NCI-H460 (cell line): ENCODE results near the gene FAM90A26. TPM values are rescaled to one million over a fixed set of nuclear protein-coding genes. Genes with fewer than 3 reads are reported as not detected.
A peak's percentile ranks its signal among the peaks of the same experiment; 100 is the strongest.
"Not testable (repeated sequence)": the region's sequence is repeated elsewhere in the genome, so short reads cannot be mapped to it uniquely, and the experiment has no call there.

Experiments used
- DNase-seq: peaks from one replicate; pipeline ENCODE4 v3.0.0-alpha.2; 2016; ENCODE audit warnings: low read depth; ENCODE audit errors: extremely low read depth
- polyA plus RNA-seq: library from polyadenylated mRNA; depleted of rRNA; stranded (reverse); fragments of >200 nt; gene quantifications from 2 replicates; pipeline ENCODE4 v1.2.3, GENCODE V29; 2014; cell fraction: nucleus; rRNA removed
- total RNA-seq: library from RNA; depleted of rRNA; stranded (reverse); fragments of >200 nt; shearing (Covaris generic); gene quantifications from 2 replicates; pipeline ENCODE4 v1.2.3, GENCODE V29; 2014; rRNA removed

The FAM90A26 gene
- total RNA-seq: not detected in 2 replicates
- polyA plus RNA-seq: not detected in 2 replicates

DNA sequence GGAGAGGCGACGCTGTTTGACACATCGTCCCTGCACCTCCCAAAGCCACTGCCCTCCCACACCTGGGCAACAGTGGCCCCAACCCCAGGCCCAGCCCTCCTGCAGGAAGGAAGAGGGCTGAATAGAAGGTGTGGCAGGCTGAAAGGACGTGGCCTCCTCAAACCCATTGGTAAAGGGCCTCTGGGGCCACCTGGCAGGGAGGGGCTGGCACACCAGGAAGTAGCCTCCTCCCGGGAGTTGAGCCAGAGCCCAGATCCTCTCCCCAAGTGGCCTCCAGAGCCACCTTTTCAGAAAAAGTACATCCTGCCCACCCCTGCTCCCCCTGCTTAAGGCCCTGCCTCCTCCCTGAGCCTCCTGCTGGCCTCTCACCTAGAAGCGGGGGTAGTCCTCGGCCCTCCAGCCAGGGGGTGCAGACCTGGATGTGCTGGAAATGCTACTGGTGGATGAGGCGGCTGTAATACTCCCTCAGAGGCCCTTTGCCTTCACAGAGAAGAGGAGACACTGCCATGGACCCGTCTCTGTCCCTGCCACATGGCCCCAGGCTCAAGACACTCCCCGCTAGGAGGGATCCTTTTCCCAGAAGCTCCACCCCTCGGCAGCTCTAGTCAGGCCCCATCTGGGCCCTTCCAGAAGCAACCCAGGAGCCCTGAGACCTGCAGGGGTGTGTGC, at the start of gene FAM90A26:
FAM90A26 (plus strand) TSS at position 619 of the 669 bp plus-strand sequence. CDS start 2,764 bp downstream, outside the sequence.
- not testable (repeated sequence) for DNase-seq

GRCh38 chr4:9122711-9123110, 47.5 kb upstream of the FAM90A26 start:
- DNase-seq: not testable (repeated sequence)

DNA sequence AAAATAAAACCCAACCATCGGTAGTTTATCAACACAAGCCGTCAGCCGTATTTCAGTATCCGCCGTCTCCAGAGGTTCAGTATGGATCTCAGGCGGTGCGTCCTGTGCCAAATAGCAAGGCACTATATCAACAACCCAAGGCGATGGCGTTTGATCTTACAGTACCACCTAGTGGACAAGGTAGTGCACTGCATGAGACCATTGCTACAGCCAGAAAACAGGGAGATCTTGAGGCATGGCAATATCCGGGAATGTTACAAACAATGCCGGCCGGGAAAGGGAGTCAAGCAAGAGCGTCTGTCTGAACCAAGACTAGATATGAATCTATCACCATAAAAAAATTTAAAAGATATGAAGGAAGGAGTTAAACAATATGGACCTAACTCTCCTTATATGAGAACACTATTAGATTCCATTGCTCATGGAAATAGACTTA, 46.6 kb upstream of the FAM90A26 start:
- peak; percentile 41 for DNase-seq

- not testable (repeated sequence) for DNase-seq
Observed at GRCh38 chr4:9125601-9126161, 44.5 kb upstream of the FAM90A26 start.

DNA sequence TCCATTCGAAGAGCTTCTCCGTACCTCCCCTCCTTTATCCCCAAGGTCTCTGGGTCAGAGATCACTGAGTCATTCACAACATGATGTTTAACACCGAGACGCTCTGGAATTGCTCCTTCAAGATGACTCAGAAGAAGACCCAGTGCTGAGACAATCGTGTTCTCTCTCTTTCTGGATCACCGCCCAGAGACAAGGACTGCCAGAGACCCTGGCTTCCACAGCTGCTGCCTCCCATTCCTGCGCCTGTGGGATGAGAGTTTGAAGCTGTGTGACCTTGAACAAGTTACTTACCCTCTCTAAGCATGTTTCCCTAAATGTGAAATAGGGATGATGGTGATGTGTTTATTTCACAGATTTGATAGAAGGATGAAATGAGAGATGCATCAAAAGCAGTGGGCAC, 38.8 kb upstream of the FAM90A26 start:
- not testable (repeated sequence) for DNase-seq

DNA sequence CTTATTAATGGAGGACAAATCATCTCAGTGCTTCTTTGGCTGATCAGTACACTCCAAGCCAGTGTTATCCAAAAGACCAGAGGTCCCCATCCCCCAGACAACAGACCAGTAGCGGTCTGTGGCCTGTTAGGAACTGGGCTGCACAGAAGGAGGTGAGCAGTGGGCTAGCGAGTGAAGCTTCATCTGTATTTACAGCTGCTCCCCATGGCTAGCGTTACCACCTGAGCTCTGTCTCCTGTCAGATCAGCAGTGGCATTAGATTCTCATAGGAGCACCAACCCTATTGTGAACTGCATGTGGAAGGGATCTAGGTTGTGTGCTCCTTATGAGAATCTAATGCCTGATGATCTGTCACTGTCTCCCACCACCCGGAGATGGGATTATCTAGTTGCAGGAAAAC, 37.4 kb upstream of the FAM90A26 start:
- not testable (repeated sequence) for DNase-seq

- DNase-seq: not testable (repeated sequence)
Observed at GRCh38 chr4:9134011-9134410, 36.2 kb upstream of the FAM90A26 start.

DNA sequence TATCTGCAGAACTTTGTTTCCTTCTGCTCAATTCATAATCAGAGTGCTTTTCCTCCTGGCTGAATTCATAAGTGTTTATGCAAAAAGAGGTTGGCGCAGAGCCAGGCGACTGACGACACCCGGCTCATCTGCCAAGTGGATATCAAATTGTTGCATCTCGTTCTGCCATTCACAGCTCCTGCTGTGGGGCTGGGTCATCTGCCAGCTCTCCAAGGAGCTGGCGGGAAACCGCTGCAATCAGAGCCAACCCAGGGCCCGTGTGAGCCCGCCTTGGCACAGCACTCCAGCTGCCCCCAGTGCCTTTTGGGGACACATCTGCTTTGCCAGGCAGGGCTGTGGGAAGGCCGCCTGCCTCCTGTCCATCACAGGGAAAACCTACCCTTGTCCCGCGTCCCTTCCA, 35.7 kb upstream of the FAM90A26 start:
- DNase-seq: not testable (repeated sequence)

DNA sequence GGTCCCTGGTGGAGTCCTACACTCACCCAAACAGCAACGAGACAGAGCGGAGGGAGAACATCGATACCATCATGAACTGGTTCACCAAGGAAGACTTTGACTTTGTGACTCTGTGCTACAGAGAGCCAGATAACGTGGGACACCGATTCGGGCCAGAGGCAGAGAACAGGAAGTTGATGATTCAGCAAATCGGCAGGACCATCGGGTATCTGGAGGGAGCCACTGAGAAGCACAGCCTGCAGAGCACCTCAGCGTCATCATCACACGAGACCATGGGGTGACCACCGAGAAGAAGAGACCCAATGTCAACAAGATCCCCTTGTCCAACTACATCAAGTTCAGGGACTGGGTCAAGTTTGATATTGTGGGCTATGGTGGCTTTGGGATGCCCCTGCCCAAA, 29.2 kb upstream of the FAM90A26 start:
- DNase-seq: not testable (repeated sequence)

GRCh38 chr4:9142786-9143185, 27.4 kb upstream of the FAM90A26 start:
- DNase-seq: not testable (repeated sequence)

DNA sequence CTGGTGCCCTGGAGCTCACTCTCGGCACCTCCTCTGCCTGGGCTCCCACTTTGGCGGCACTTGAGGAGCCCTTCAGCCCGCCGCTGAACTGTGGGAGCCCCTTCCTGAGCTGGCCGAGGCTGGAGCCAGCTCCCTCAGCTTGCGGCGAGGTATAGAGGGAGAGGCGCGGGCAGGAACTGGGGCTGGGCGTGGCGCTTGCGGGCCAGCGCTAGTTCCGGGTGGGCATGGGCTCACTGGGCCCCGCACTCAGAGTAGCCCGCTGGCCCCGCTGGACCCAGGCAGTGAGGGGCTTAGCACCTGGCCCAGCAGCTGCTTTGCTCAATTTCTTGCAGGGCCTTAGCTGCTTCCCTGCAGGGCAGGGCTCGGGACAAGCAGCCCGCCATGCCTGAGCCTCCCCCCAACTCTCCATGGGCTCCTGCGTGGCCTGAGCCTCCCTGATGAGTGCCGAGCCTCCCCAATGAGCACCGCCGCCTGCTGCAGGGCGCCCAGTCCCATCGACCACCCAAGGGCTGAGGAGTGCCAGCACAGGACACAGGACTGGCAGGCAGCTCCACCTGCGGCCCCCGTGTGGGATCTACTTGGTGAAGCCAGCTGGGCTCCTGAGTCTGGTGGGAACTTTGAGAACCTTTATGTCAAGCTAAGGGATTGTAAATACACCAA, 26.7 kb upstream of the FAM90A26 start:
- no peak for DNase-seq

GRCh38 chr4:9146967-9147366, 23.2 kb upstream of the FAM90A26 start:
- DNase-seq: no peak

- not testable (repeated sequence) for DNase-seq
Observed at GRCh38 chr4:9147368-9147767, 22.8 kb upstream of the FAM90A26 start.

- DNase-seq: not testable (repeated sequence)
Observed at GRCh38 chr4:9148611-9149409, 21.4 kb upstream of the FAM90A26 start.

GRCh38 chr4:9151809-9152179, 18.4 kb upstream of the FAM90A26 start:
- not testable (repeated sequence) for DNase-seq

DNA sequence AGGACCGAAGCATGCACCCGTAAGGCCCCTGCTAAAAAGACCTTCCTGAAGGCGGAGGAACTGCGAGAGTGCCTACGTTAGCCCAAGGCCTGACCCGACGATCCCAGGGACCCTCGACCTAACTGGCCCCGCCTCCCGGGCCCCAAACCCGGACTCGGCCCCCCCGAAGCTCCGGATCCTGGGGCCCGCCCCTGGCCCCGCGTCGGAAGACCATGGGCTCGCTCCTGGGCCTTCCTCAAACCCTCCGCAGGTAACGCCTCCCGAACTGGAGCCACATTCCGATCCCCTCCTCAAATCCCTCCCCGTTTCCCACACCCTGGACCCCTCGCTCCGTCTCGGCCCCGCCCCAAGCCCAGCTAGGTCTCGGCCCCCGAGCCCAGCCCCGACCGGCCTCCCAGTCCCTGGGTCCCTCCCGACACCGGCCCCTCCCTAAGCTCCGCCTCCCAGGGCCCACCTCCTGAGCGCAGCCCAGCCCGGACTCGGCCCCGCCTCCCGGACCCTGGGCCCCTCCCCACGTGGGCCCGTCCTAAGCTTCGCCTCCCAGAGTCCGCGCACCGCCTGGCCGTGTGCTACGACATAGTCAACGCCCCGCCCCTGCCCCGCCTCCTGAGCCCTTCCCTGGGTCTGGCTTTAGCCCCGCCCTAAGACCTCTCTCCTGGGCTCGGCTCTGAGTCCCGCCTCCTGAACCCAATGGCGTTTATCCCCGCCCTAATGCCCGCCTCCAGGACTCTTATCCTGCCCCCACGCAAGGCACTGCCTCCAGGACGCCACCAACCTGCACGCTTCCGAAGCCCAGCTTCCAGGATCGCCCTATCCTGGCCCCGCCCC, 17.8 kb upstream of the FAM90A26 start:
- DNase-seq: peak; percentile 76

GRCh38 chr4:9153008-9153570, 17.1 kb upstream of the FAM90A26 start:
- peak; percentile 88 for DNase-seq

- peak; percentile 36 for DNase-seq
Observed at GRCh38 chr4:9153571-9154157, 16.5 kb upstream of the FAM90A26 start.
